LHCN-M2 (cell line): ENCODE data around the gene SF3B2. TPM values are rescaled to one million over a fixed set of nuclear protein-coding genes. Genes with fewer than 3 reads are reported as not detected.
"Not testable (repeated sequence)": the region's sequence is repeated elsewhere in the genome, so short reads cannot be mapped to it uniquely, and the experiment has no call there.

Source experiments
- DNase-seq: peaks from one replicate; pipeline ENCODE4 v3.0.0-alpha.2; 2012; ENCODE audit warnings: low read depth
- total RNA-seq: library from RNA; depleted of rRNA; stranded (reverse); fragments of >200 nt; gene quantifications from 2 replicates; pipeline ENCODE4 v1.2.3, GENCODE V29; 2014; rRNA removed

The SF3B2 gene
- total RNA-seq, 1 experiment from 2014 or later: 163 TPM

DNA sequence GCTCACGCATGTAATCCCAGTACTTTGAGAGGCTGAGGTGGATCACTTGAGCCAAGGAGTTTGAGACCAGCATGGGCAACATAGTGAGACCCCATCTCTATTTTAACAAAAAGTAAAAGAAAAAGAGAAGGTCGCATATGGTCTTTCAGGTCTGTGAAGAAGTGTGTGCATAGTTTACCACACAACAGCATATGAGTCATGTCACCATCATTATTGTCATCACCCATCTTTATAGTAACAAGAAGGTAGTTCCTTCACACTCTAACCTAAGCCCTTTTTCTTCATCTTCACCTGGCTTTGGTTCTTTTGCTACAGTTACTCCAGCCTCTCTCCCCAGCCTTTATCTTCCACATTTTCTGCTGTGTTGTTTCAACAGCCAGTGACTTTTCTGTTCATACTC is 57.1 kb downstream of the SF3B2 start:
- DNase-seq: no peak

DNA sequence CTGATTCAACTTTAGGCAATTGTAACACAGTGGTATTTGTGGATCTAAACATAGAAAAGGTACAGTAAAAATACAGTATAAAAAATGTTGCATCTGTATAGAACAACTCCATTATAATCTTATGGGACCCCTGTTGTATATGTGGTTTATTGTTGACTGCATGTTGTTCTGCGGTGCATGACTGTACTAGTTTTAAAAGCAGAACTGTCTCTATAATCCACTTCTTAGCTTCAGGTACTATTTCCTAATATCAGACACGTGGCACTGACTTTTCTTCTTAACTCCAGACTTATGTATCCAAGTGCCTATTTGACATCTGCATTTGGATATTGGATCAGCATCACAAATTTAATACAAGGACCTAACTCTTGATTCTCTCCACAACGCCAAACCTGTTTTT is 59.0 kb downstream of the SF3B2 start:
- no peak for DNase-seq

DNA sequence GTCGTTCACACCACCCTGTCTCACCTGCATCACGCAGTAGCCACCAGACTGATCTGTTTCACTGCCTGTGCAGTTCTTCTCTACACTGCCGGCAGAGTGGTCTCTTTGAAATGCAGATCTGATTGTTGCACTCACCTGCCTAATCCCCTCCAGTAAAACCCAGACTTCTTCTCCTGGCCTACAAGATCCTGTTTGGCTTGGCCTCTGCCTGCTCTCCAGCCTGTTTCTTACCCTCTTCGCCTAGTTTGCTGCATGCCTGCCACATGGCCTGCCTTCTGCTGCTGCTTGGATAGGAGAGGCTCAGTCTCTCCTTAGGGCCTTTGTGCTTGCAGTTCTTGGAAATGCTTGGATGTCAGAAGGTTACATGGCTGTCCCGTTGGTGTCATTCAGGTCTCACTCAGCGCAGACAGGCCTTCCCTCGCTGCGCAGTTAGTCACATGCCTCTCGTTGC is 59.9 kb downstream of the SF3B2 start:
- DNase-seq: no peak

DNA sequence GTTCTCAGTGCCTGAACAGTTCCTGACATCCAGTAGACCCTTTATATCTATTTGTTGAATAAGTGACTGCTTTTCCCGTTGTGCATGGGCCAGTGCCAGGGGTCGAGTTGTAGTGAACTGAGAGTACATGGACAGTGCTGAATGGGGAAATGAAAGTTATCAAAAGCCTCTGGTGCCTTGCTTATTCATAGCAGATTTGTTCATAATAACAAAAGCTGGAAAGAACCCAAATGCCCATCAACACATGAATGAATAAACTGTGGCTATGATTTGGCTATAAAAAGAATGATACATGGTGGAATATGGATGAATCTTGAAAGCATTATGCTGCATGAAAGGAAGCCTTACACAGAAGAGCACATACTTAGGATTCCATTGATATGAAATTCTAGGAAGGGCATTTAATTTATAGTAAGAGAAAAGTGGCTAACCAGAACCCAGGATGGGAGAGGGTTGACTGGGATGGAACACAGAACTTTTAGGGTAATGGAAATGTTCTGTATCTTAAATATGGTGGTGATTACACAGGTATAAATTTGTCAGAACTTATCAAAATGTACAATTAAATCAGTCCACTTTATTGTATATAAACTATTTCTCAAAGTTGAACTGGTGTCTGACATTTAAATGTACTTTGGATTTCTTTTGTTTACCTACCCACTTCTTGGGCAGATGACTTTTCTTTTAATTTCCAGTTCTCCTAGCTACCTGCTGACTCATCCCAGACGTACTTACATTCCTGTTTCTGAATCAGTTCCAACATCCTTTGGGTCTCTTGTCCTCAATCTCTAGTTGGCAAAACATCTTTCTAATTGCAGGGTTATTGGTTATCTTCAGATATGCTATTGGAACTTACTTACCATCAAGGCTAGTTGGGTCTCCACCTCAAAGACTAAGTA is 60.7 kb downstream of the SF3B2 start:
- DNase-seq: peak; percentile 79

DNA sequence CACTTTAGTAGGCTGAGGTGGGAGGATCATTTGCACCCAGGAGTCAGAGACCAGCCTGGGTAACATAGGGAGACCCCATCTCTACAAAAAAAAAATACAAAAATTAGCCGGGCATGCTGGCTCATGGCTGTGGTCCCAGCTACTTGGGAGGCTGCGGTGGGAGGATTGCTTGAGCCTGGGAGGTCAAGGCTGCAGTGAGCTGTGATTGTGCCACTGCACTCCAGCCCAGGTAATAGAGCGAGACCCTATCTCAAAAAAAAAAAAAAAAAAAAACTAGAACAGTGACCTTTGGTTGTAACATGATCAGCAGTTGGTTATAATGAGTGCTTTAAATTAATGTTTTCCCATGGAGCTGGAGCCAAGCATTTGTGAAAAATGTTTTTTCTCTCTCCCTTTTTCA is 62.8 kb downstream of the SF3B2 start:
- not testable (repeated sequence) for DNase-seq

DNA sequence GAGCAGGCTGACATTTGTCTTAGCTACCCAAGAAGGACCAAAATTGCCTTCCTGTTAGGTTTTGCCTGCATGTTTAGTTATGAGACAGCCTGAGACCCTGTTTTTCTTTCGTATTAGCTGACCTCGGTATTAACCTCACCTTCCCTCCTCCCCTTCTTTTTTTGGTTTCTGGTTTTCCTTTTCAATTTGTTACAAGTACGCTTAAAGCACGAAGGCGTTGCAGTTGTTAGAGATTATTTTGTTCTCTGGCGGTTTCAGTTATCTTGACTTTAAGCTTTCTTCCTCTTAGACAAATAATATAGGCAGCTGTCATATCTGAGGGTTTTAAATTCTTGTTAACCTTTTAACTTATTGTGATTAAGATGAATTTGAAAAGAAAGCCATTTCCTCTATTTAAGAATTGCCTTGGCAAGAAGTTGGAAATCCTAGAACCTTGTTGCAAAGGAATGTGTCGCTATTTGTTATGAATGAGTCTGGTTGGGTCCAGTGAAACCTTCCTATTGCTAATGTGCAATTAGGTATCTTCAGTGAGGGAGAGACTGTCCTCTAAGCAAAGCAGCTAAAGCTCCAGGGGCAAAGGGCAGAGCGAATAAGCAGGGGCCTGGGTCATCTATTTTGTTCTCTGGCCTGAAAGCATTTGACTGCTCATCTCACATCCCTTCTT is 63.6 kb downstream of the SF3B2 start:
- DNase-seq: peak; percentile 20

DNA sequence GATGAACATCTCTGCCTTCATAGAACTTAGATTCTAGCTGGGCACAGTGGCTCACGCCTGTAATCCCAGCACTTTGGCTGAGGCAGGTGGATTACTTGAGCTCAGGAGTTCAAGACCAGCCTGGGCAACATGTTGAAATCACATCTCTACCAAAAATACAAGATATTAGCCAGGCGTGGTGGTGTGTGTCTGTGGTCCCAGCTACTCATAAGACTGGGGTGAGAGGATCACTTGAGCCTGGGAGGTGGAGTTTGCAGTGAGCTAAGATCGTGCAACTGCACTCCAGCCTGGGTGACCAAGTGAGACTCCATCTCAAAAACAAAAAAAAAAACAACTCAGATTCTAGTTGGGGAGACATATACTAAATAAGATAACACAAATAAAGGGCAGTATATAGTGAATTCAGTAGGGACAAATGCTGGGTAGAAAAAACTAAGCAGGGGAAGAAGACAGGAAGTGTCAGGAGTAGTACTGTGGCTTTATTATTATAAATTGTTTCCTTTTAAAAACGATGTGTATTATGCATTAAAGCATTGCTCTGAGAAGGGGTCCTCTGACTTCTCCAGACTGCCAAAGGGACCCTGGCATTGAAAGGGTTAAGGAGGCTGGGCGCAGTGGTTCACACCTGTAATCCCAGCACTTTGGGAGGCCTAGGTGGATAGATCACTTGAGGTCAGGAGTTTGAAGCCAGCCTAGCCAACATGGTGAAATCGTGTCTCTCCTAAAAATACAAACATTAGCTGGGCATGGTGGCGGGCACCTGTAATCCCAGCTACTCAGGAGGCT is 64.6 kb downstream of the SF3B2 start:
- no peak for DNase-seq

DNA sequence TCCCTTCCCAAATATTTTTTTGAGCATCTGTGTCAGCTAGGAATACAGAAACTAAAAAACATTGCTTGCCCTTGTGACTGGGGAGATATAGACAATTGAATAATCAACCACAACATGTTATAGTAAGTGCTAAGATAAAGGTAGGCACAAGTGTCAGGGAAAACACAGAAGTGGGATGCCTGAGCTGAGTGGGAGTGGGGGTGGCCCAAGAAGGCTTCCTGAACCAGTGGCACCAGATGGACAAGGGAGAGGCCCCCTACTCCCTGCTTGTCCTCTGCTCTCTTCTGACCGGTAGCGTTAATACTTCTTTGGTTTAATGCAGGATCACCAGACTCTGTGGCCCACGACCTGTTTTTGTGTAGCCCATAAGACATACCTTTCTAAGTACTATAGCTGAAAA is 66.7 kb downstream of the SF3B2 start:
- DNase-seq: no peak

Other genes starting within 250 kb of the SF3B2 start
- 0.45 and 0.69 TPM in 2 replicates for gene SNX32, start 218.4 kb upstream of the SF3B2 start, total RNA-seq
- 1,867 and 1,951 TPM in 2 replicates for gene CFL1, start 194.2 kb upstream of the SF3B2 start, total RNA-seq
- 49.4 and 51.7 TPM in 2 replicates for gene MUS81, start 191.9 kb upstream of the SF3B2 start, total RNA-seq
- gene EFEMP2, start 179.6 kb upstream of the SF3B2 start, total RNA-seq: 217 and 228 TPM in 2 replicates
- gene CTSW, start 172.5 kb upstream of the SF3B2 start, total RNA-seq: 0.40 TPM in 1 of 2 replicates, not detected in the other
- gene FIBP, start 163.9 kb upstream of the SF3B2 start, total RNA-seq: 165 and 171 TPM in 2 replicates
- 91.2 and 95.5 TPM in 2 replicates for gene CCDC85B, start 161.7 kb upstream of the SF3B2 start, total RNA-seq
- 257 and 266 TPM in 2 replicates for gene FOSL1, start 152.0 kb upstream of the SF3B2 start, total RNA-seq
- gene C11orf68, start 133.3 kb upstream of the SF3B2 start, total RNA-seq: 57.1 and 69.1 TPM in 2 replicates
- gene DRAP1, start 132.9 kb upstream of the SF3B2 start, total RNA-seq: 375 and 383 TPM in 2 replicates
- 0.06 TPM in 1 of 2 replicates, not detected in the other for gene TSGA10IP, start 106.9 kb upstream of the SF3B2 start, total RNA-seq
- gene SART1, start 90.6 kb upstream of the SF3B2 start, total RNA-seq: 36.0 and 45.7 TPM in 2 replicates
- 47.0 and 53.3 TPM in 2 replicates for gene EIF1AD, start 50.2 kb upstream of the SF3B2 start, total RNA-seq
- gene BANF1, start 49.9 kb upstream of the SF3B2 start, total RNA-seq: 67.8 and 70.4 TPM in 2 replicates
- gene CST6, start 40.4 kb upstream of the SF3B2 start, total RNA-seq: not detected in 2 replicates
- 0.75 and 1.8 TPM in 2 replicates for gene CATSPER1, start 25.9 kb upstream of the SF3B2 start, total RNA-seq
- gene GAL3ST3, start 3.2 kb upstream of the SF3B2 start, total RNA-seq: not detected in 2 replicates
- 26.0 and 30.0 TPM in 2 replicates for gene PACS1, start 17.9 kb downstream of the SF3B2 start, total RNA-seq
- gene KLC2, start 205.3 kb downstream of the SF3B2 start, total RNA-seq: 22.9 and 27.8 TPM in 2 replicates
- gene RAB1B, start 216.3 kb downstream of the SF3B2 start, total RNA-seq: 184 and 193 TPM in 2 replicates
- 0.86 and 1.9 TPM in 2 replicates for gene CNIH2, start 225.8 kb downstream of the SF3B2 start, total RNA-seq
- 120 and 127 TPM in 2 replicates for gene YIF1A, start 236.8 kb downstream of the SF3B2 start, total RNA-seq
- 0.23 and 0.32 TPM in 2 replicates for gene TMEM151A, start 239.5 kb downstream of the SF3B2 start, total RNA-seq